Bronchial epithelial cell (primary cell): ENCODE data around the gene PPP1R18. TPM values are rescaled to one million over a fixed set of nuclear protein-coding genes. Genes with fewer than 3 reads are reported as not detected.
A peak's percentile ranks its signal among the peaks of the same experiment; 100 is the strongest.

Experiments used
- DNase-seq: peaks from one replicate; pipeline ENCODE4 v3.0.0-alpha.2; 2010; ENCODE audit warnings: low read depth
- FAIRE-seq: peaks from 2 replicates; lab custom pipeline; 2011; peaks lifted over from hg19 to GRCh38; lab: Jason Lieb, UNC
- H3K27me3 ChIP-seq: 2 replicates; pipeline ENCODE4 v1.5.1; 2011; ENCODE audit warnings: low read length; ENCODE audit not compliant: control insufficient read depth, insufficient read depth
- H3K36me3 ChIP-seq: 2 replicates; pipeline ENCODE4 v1.5.1; 2011; ENCODE audit warnings: low read length; ENCODE audit not compliant: control insufficient read depth, insufficient read depth
- H3K4me3 ChIP-seq: 2 replicates; pipeline ENCODE4 v1.5.1; 2011; ENCODE audit warnings: mild to moderate bottlenecking, low read depth, low read length, control low read depth
- CTCF ChIP-seq: IDR thresholded peaks from 2 replicates; pipeline ENCODE4 v1.5.1; 2011; ENCODE audit warnings: mild to moderate bottlenecking, moderate library complexity, low read length, control low read depth, inconsistent platforms; ENCODE audit not compliant: insufficient read depth, severe bottlenecking
- total RNA-seq: library from RNA; depleted of rRNA; stranded (reverse); fragments of >200 nt; gene quantifications from 2 replicates; pipeline ENCODE4 v1.2.1, GENCODE V29; 2014

Gene PPP1R18
- total RNA-seq, 1 donor from 2014 or later: 32.6 TPM

- FAIRE-seq: no peak
These were observed 30.7 kb downstream of the PPP1R18 start for GRCh38 chr6:30655743-30656094.

GRCh38 chr6:30654798-30655742 lies 31.4 kb downstream of the PPP1R18 start:
- H3K27me3 ChIP-seq: no peaks in the 10 kb centered on the region
- H3K36me3 ChIP-seq: peaks cover 35% of the 10 kb centered on the region
- TF ChIP-seq CTCF: no peak
- DNase-seq (no peak), FAIRE-seq (no peak)
- no peak overlapping the region for H3K4me3 ChIP-seq

More at GRCh38 chr6:30655743-30656094, 30.7 kb downstream of the PPP1R18 start:
- no peak for TF ChIP-seq CTCF
- H3K36me3 ChIP-seq: peaks cover 37% of the 10 kb centered on the region
- no peak overlapping the region for H3K4me3 ChIP-seq
- no peak for DNase-seq
- H3K27me3 ChIP-seq: no peaks in the 10 kb centered on the region

GRCh38 chr6:30651143-30651542 lies 35.3 kb downstream of the PPP1R18 start:
- TF ChIP-seq CTCF: no peak
- Histone ChIP-seq H3K4me3 (no peak overlapping the region), H3K36me3 (peaks cover 19% of the 10 kb centered on the region), H3K27me3 (no peaks in the 10 kb centered on the region)
- no peak for DNase-seq
- no peak for FAIRE-seq

- H3K36me3 ChIP-seq: peaks cover 6% of the 10 kb centered on the region
- peak overlapping the region; percentile 100 for H3K4me3 ChIP-seq
- no peaks in the 10 kb centered on the region for H3K27me3 ChIP-seq
- peak; percentile 21 for DNase-seq
- no peak for FAIRE-seq
- no peak for TF ChIP-seq CTCF
These were observed 39.0 kb downstream of the PPP1R18 start for GRCh38 chr6:30647242-30648116.

- FAIRE-seq (no peak), DNase-seq (peak; percentile 83)
- Histone ChIP-seq H3K36me3 (peaks cover 7% of the 10 kb centered on the region), H3K4me3 (peak within 1 kb of the TSS; percentile 100), H3K27me3 (no peaks in the 10 kb centered on the region)
- TF ChIP-seq CTCF: no peak
These were observed 39.8 kb downstream of the PPP1R18 start, which contains the start of gene C6orf136 for GRCh38 chr6:30646450-30647241. Gene C6orf136, plus strand, starts transcription at chr6:30647133. Its CDS starts 99 bp downstream, at chr6:30647232.
